Measurements from ENCODE around the gene VPS13A.

DNA sequence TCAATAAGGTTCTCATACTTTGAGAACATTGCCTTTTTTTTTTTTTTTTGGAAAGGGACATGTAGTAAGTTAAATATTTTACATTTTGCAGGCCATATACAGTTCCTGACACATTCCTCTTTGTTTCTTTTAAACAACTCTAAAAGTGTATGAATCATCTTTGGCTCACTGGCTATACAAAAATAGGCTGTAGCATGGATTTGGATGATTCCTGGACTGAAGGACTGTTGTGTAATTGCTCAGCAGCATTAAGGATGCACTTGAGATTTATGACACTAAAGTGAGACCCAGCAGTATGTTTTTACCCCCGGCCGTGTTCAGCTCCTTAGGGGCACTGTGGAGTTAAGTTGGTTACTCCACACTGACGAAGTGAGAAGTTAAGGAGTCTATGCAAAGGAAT is 41.3 kb downstream of the VPS13A start:
- TF ChIP-seq, protein P1, sequence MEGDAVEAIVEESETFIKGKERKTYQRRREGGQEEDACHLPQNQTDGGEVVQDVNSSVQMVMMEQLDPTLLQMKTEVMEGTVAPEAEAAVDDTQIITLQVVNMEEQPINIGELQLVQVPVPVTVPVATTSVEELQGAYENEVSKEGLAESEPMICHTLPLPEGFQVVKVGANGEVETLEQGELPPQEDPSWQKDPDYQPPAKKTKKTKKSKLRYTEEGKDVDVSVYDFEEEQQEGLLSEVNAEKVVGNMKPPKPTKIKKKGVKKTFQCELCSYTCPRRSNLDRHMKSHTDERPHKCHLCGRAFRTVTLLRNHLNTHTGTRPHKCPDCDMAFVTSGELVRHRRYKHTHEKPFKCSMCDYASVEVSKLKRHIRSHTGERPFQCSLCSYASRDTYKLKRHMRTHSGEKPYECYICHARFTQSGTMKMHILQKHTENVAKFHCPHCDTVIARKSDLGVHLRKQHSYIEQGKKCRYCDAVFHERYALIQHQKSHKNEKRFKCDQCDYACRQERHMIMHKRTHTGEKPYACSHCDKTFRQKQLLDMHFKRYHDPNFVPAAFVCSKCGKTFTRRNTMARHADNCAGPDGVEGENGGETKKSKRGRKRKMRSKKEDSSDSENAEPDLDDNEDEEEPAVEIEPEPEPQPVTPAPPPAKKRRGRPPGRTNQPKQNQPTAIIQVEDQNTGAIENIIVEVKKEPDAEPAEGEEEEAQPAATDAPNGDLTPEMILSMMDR (IDR thresholded peaks at IDR 0.05; ENCODE audit: low read depth, low read length) = no peak
- no peak for TF ChIP-seq POLR2A (IDR thresholded peaks at IDR 0.05; ENCODE audit: extremely low read depth, insufficient read length)
- TF ChIP-seq, protein P2, sequence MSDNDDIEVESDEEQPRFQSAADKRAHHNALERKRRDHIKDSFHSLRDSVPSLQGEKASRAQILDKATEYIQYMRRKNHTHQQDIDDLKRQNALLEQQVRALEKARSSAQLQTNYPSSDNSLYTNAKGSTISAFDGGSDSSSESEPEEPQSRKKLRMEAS (IDR thresholded peaks at IDR 0.05; ENCODE audit: low read depth, low read length) = no peak
- TF ChIP-seq MYC (IDR thresholded peaks at IDR 0.05; ENCODE audit: low read depth, low read length) = no peak
